H7 (cell line): ENCODE measurements around the gene SYNM. TPM values are rescaled to one million over a fixed set of nuclear protein-coding genes. Genes with fewer than 3 reads are reported as not detected.

Experiments
- DNase-seq: peaks from one replicate; pipeline ENCODE4 v3.0.0; 2012
- H3K27me3 ChIP-seq: 2 replicates; pipeline ENCODE4 v1.6.0; 2011; ENCODE audit warnings: mild to moderate bottlenecking, low read length; ENCODE audit not compliant: control insufficient read depth, insufficient read depth
- H3K36me3 ChIP-seq: replicated peaks from 2 replicates; pipeline ENCODE4 v1.5.1; 2011; ENCODE audit warnings: low read length; ENCODE audit not compliant: control insufficient read depth, insufficient read depth
- H3K4me3 ChIP-seq: 2 replicates; pipeline ENCODE4 v1.5.1; 2011; ENCODE audit warnings: low read depth, mild to moderate bottlenecking, control low read depth, low read length, moderate library complexity; ENCODE audit not compliant: insufficient read depth
- total RNA-seq: library from RNA; depleted of rRNA; stranded (reverse); fragments of >200 nt; shearing (Covaris generic); gene quantifications from 2 replicates; pipeline ENCODE4 v1.2.3, GENCODE V29; 2014

SYNM gene
- total RNA-seq, 1 experiment from 2014 or later: 2.8 TPM

GRCh38 chr15:99131441-99132023, 26.7 kb downstream of the SYNM start:
- Histone ChIP-seq H3K27me3 (no peaks in the 10 kb centered on the region), H3K36me3 (0 out of 2 replicates have a peak, but pooled peaks cover 2% of the 10 kb centered on the region), H3K4me3 (no peak overlapping the region)
- no peak for DNase-seq

GRCh38 chr15:99132122-99132521, 27.2 kb downstream of the SYNM start:
- DNase-seq: no peak
- H3K36me3 ChIP-seq: peaks cover 2% of the 10 kb centered on the region; the same call in 1 of the 2 replicates

DNA sequence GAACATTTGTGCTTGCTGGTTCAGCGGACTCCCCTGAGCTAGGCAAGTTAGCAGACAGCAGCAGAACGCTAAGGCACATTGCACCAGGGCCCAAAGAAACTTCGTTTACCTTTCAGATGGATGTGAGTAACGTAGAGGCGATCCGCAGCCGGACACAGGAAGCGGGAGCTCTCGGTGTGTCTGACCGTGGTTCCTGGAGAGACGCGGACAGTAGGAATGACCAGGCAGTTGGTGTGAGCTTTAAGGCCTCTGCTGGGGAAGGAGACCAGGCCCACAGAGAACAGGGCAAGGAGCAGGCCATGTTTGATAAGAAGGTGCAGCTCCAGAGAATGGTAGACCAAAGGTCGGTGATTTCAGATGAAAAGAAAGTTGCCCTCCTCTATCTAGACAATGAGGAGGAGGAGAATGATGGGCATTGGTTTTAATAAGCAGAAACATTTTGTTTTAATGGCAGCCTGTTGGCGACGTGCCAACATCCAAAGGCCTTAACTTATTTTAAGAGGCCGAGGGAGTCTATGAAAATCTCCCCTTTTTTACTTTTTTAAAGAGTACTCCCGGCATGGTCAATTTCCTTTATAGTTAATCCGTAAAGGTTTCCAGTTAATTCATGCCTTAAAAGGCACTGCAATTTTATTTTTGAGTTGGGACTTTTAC, 27.9 kb downstream of the SYNM start:
- Histone ChIP-seq H3K27me3 (no peaks in the 10 kb centered on the region), H3K4me3 (no peak overlapping the region), H3K36me3 (peaks cover 2% of the 10 kb centered on the region; the same call in 1 of the 2 replicates)
- no peak for DNase-seq

More at GRCh38 chr15:99132122-99132521, 27.2 kb downstream of the SYNM start:
- H3K4me3 ChIP-seq: no peak overlapping the region
- H3K27me3 ChIP-seq: no peaks in the 10 kb centered on the region

- DNase-seq: no peak
- Histone ChIP-seq H3K4me3 (no peak overlapping the region), H3K36me3 (peaks cover 2% of the 10 kb centered on the region; the same call in 1 of the 2 replicates), H3K27me3 (no peaks in the 10 kb centered on the region)
These were observed 29.5 kb downstream of the SYNM start for GRCh38 chr15:99134317-99134821.

DNA sequence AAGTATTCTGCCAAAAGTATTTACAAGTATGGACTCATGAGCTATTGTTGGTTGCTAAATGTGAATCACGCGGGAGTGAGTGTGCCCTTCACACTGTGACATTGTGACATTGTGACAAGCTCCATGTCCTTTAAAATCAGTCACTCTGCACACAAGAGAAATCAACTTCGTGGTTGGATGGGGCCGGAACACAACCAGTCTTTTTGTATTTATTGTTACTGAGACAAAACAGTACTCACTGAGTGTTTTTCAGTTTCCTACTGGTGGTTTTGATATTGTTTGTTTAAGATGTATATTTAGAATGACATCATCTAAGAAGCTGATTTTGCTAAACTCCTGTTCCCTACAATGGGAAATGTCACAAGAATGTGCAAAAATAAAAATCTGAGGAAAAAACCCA, 30.3 kb downstream of the SYNM start:
- no peak for DNase-seq
- no peaks in the 10 kb centered on the region for H3K27me3 ChIP-seq
- H3K36me3 ChIP-seq: peaks cover 2% of the 10 kb centered on the region; the same call in 1 of the 2 replicates
- no peak overlapping the region for H3K4me3 ChIP-seq

- H3K4me3 ChIP-seq: no peak overlapping the region
- no peaks in the 10 kb centered on the region for H3K27me3 ChIP-seq
- DNase-seq: peak; percentile 62
- H3K36me3 ChIP-seq: peaks cover under 1% of the 10 kb centered on the region; the same call in 1 of the 2 replicates
These were observed 32.2 kb downstream of the SYNM start for GRCh38 chr15:99137111-99137546.

GRCh38 chr15:99137877-99138276, 33.0 kb downstream of the SYNM start:
- H3K27me3 ChIP-seq: no peaks in the 10 kb centered on the region
- no peaks in the 10 kb centered on the region; the same call in 1 of the 2 replicates for H3K36me3 ChIP-seq
- no peak overlapping the region for H3K4me3 ChIP-seq
- DNase-seq: no peak

GRCh38 chr15:99138491-99138982, 33.7 kb downstream of the SYNM start:
- no peaks in the 10 kb centered on the region; the same call in 1 of the 2 replicates for H3K36me3 ChIP-seq
- no peaks in the 10 kb centered on the region for H3K27me3 ChIP-seq
- H3K4me3 ChIP-seq: no peak overlapping the region
- DNase-seq: no peak

- peak; percentile 40 for DNase-seq
- H3K27me3 ChIP-seq: no peaks in the 10 kb centered on the region
- H3K36me3 ChIP-seq: no peaks in the 10 kb centered on the region; the same call in 1 of the 2 replicates
- H3K4me3 ChIP-seq: no peak overlapping the region
These were observed 34.4 kb downstream of the SYNM start for GRCh38 chr15:99139276-99139675.

DNA sequence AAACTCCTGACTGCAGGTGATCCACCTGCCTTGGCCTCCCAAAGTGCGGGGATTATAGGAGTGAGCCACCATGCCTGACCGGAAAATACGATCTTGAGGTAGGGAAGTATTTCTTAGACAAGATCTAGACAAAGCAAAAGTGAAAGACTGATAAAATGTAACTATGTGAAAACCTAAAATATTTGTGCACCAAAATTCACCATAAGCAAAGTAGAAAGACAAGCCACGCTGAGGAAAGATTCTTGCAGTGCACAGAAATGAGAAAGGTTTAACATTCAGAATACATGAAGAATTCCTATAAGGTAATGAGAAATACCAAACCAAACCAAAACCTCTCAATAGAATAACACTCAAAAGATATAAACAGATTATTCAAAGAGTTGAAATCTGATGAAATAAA, 35.7 kb downstream of the SYNM start:
- DNase-seq: no peak

GRCh38 chr15:99141943-99142342, 37.1 kb downstream of the SYNM start:
- H3K4me3 ChIP-seq: no peak overlapping the region
- peak; percentile 29 for DNase-seq

More for the DNA sequence above, 35.7 kb downstream of the SYNM start:
- no peaks in the 10 kb centered on the region for H3K27me3 ChIP-seq
- no peaks in the 10 kb centered on the region; the same call in 1 of the 2 replicates for H3K36me3 ChIP-seq
- no peak overlapping the region for H3K4me3 ChIP-seq

GRCh38 chr15:99142562-99142961, 37.7 kb downstream of the SYNM start:
- Histone ChIP-seq H3K27me3 (no peaks in the 10 kb centered on the region), H3K4me3 (no peak overlapping the region), H3K36me3 (no peaks in the 10 kb centered on the region)
- no peak for DNase-seq

More at GRCh38 chr15:99141943-99142342, 37.1 kb downstream of the SYNM start:
- H3K36me3 ChIP-seq: no peaks in the 10 kb centered on the region
- H3K27me3 ChIP-seq: no peaks in the 10 kb centered on the region

GRCh38 chr15:99143242-99143641, 38.4 kb downstream of the SYNM start:
- DNase-seq: no peak
- Histone ChIP-seq H3K27me3 (no peaks in the 10 kb centered on the region), H3K36me3 (no peaks in the 10 kb centered on the region), H3K4me3 (no peak overlapping the region)

DNA sequence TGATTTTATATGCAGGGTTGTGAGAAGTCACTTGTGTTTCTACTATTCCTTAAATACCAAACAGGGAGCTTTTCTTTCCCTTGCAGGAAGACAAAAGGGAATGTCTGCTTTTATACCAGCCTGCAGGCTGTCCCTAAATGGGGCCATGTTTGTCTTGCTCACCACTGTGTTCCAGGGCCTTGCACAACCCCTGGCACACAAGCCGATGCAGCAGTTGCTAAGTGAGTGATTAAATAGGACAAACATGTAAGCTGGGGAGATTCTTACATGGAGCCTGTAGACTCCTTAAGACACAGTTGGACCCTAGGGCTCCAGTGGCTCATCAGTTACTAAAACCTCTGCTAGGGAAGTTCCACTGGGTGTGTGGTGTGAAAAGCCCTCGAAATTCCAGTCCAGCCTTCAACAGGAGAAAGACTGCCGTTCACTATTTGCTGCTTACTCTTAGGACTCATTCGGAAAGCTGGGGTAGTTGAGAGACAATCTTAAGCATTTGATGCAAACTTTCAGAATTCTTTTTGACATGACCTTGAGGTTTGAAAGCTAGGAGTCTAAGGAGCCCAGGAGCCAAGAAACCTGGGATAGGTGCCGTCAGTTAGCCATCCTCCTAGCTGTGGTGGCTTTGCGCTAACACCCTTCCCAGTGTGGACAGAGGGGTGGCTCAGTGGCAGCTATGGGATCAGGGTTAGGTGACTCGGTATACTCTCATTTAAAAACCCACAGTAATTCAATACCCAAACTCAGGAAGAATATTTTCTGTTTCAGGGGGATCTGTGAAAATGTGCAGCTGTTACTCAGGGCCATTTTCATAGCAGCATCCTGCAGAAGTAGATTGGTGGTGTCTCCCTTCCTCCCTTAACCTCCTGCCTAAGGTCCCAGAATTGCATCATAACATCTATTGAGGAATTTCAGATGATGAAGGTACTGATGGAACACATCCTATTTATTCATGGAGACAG, 39.1 kb downstream of the SYNM start:
- Histone ChIP-seq H3K27me3 (no peaks in the 10 kb centered on the region), H3K36me3 (no peaks in the 10 kb centered on the region), H3K4me3 (no peak overlapping the region)
- DNase-seq: no peak
